Measurements from ENCODE around the gene NKD2.

NKD2 gene

DNA sequence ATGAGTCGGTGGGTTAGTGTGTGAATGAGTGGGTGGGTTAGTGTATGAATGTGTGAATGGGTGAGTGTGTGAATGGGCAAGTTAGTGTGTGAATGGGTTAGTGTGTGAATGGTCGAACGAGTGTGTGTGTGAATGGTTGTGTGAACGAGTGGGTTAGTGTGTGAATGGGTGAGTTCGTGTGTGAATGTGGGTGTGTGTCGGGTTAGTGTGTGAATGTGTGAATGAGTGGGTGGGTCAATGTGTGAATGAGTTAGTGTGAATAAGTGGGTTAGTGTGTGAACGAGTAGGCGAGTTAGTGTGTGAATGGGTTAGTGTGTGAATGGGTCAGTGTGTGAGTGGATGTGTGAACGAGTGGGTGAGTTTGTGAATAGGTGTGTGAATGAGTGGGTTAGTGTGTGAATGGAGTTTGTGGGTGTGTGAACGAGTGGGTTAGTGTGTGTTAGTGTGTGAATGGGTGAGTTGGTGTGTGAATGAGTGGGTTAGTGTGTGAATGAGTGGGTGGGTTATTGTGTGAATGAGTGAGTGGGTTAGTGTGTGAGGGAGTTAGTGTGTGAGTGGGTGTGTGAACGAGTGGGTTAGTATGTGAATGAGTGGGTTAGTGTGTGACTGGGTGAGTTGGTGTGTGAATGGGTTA, 38.8 kb downstream of the NKD2 start:
- DNase-seq: no peak

GRCh38 chr5:1048162-1048721, 39.6 kb downstream of the NKD2 start:
- DNase-seq: no peak

- no peak for DNase-seq
These were observed 40.5 kb downstream of the NKD2 start for GRCh38 chr5:1048861-1049838.

- no peak for DNase-seq
These were observed 42.1 kb downstream of the NKD2 start for GRCh38 chr5:1050423-1051365.

- DNase-seq: no peak
These were observed 42.7 kb downstream of the NKD2 start for GRCh38 chr5:1051366-1051720.

- DNase-seq: no peak
These were observed 43.5 kb downstream of the NKD2 start for GRCh38 chr5:1052076-1052475.

- no peak for DNase-seq
These were observed 44.2 kb downstream of the NKD2 start for GRCh38 chr5:1052641-1053390.

DNA sequence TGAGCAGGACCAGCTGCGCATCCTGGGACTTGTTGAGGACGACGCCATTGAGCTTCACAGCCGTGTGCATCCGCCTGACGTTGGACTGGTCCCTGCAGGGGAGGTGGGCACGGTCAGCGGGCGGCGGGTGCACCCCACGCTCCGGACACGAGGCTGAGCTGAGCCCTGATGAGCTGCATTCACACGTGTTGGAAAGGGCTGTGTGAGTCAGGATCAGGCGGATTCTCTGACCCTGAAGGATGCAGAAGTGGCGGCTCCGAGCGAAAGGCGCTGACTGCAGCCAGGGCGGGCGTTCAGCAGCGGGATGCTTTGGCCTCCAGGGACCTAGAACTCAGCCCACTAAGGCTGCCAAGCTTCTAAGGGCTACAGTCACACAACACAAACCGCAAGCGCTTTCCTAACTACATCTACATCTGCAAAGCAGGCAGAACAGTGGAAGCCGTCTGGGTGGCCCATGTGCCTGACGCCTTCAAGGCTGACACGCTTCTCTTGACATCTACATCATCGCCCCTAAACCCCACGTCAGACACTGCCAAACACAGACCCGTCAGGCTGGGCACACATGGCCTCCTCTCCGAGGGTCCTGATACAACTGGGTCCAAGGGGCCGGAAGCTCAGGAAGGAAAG, 44.9 kb downstream of the NKD2 start:
- DNase-seq: no peak

DNA sequence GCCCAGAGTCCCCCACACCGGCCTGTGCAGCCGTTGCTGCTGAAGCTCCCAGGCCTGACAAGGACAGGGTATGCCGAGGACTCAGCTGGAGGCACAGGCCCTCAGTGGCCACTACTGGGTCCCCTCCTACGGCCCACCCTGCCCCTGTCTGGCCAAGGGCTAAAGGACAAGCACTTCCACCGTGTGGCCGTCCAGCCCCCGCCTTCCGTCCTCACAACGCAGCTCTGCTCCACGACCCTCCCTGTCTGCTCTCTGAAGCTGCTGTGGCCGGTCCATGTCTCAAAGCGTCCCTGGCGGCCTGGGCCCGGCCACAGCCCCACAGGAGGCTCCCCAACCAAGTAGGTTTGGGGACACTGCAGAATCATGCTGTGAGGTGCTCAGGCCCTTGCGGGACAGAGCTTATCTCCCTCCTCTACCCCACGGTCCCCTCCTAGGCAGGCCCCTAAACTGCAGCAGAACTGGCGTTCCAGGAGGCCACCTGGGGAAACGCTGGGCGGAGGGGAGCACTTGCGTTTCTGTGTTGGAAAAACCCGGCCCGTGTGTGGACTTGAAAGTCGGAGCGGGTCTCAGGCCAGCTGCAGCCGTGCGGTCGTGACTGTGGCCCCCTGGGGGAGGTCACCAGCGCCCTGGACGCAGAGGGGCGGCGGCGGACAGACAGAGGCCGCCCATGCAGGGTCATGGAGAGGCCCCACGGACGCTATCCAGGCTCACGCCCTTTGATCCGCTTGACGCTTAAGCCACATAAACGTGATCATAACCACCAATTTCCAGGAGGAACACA, 45.6 kb downstream of the NKD2 start:
- no peak for DNase-seq

GRCh38 chr5:1054799-1055775, 46.5 kb downstream of the NKD2 start:
- no peak for DNase-seq

DNA sequence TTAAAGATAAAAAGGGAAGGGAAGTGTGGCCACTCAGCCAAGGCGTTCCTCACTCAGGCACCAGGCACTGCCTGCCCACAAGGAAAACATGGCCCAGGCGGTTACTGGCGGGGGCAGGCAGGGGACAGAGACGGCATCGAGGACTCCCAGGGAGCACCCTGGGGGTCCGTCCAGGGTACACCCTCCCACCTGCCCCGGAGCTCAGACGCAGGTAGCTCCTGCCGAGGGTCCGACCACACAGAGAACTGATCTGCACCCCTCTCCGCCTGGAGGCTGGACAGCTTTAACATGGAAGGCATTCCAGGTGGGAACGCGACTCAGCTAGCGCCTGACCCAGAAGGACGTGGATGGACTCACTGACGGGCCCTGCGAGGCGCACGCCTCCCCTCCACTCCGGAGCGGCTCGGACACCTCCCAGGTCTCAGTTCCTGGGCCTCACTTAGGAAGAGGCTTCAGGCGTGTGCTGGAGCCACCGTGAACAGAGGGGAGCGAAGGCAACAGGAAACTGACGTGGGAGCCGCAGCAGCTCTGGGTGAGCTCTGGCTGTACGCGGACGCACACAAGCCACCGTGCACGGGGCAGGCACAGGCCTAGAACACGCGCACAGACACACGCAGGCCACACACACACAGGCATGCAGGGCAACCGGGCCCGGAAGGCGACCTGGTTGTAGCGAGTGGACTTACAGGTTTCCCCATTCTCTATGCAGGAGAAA, 47.5 kb downstream of the NKD2 start:
- DNase-seq: no peak

GRCh38 chr5:1056611-1057484, 48.2 kb downstream of the NKD2 start:
- DNase-seq: no peak

GRCh38 chr5:1057485-1058082, 49.0 kb downstream of the NKD2 start:
- no peak for DNase-seq

DNA sequence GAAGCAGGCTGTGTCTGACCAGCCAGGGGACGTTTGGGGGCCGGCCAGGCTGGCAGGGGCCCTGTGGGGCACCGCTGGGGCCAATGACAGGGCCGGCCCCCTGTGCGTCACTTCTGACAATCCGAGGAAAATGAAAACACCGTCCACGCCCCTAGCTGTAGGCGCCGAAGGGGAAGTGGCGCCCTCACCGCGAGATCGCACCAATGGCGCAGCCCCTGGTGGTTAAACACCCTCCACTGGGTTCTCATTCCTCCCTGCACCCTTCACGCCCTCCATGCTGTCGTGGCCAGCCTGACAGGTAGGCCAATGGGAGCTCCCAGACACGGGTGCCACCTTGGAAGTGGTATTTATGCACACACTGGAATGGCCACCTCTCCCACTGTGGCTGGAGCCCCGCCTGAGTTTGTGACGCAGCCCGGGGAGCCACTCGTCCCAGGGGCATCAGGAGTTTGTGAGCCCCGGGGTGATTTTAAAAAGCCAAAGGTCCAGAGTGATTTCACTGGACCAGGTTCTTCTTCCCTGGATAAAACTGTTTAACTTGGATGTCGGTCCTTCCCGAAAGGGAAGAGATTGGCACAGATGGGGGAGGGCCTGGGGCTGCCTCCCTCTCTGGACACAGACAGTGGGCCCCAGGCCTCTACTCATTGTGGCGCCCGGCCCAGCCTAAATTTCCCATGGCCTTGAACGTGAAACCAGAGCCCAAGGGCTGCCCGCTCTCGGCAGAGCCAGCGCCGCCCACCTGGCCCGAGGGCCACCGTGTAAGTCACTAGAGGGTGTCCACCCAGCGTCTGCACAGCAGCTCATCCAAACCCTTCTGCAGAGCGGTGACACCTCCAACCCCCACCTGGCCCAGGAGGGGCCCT, 49.7 kb downstream of the NKD2 start:
- DNase-seq: no peak

GRCh38 chr5:1058988-1059883, 50.6 kb downstream of the NKD2 start:
- DNase-seq: no peak
